ENCODE measurements around the gene UBFD1.
"Not testable (repeated sequence)": the region's sequence is repeated elsewhere in the genome, so short reads cannot be mapped to it uniquely, and the experiment has no call there.

Gene UBFD1

GRCh38 chr16:23527961-23528643 is 29.4 kb upstream of the UBFD1 start:
- no peak for DNase-seq (ENCODE audit: low spot score)

GRCh38 chr16:23528644-23529310 is 28.8 kb upstream of the UBFD1 start:
- DNase-seq (ENCODE audit: low spot score): no peak

GRCh38 chr16:23530062-23530461 is 27.5 kb upstream of the UBFD1 start:
- no peak for DNase-seq (ENCODE audit: low spot score)

GRCh38 chr16:23532448-23532847 is 25.1 kb upstream of the UBFD1 start:
- no peak for DNase-seq (ENCODE audit: low spot score)

GRCh38 chr16:23534868-23535860 is 22.4 kb upstream of the UBFD1 start:
- DNase-seq (ENCODE audit: low spot score): no peak

GRCh38 chr16:23535901-23536300 is 21.6 kb upstream of the UBFD1 start:
- no peak for DNase-seq (ENCODE audit: low spot score)

- DNase-seq (ENCODE audit: low spot score): no peak
Measured at GRCh38 chr16:23537390-23537789, 20.1 kb upstream of the UBFD1 start.

- DNase-seq (ENCODE audit: low spot score): no peak
Measured at GRCh38 chr16:23538919-23539278, 18.6 kb upstream of the UBFD1 start.

- DNase-seq (ENCODE audit: low spot score): peak; percentile 22
Measured at GRCh38 chr16:23539984-23540816, 17.3 kb upstream of the UBFD1 start.

GRCh38 chr16:23540817-23541178 is 16.7 kb upstream of the UBFD1 start:
- not testable (repeated sequence) for DNase-seq (ENCODE audit: low spot score)

- DNase-seq (ENCODE audit: low spot score): no peak
Measured at GRCh38 chr16:23544436-23544835, 13.1 kb upstream of the UBFD1 start.

GRCh38 chr16:23549938-23550337 is 7.6 kb upstream of the UBFD1 start:
- no peak for DNase-seq (ENCODE audit: low spot score)

- no peak for DNase-seq (ENCODE audit: low spot score)
Measured at GRCh38 chr16:23552161-23552560, 5.4 kb upstream of the UBFD1 start.

- no peak for DNase-seq (ENCODE audit: low spot score)
Measured at GRCh38 chr16:23554536-23554935, 3.0 kb upstream of the UBFD1 start.

- DNase-seq (ENCODE audit: low spot score): no peak
Measured at GRCh38 chr16:23557779-23558702, 514 bp downstream of the UBFD1 start.

- DNase-seq (ENCODE audit: low spot score): no peak
Measured at GRCh38 chr16:23561586-23561985, 4.1 kb downstream of the UBFD1 start.

GRCh38 chr16:23562505-23562904 is 5.0 kb downstream of the UBFD1 start:
- no peak for DNase-seq (ENCODE audit: low spot score)

GRCh38 chr16:23563186-23563585 is 5.7 kb downstream of the UBFD1 start:
- no peak for DNase-seq (ENCODE audit: low spot score)

- DNase-seq (ENCODE audit: low spot score): no peak
Measured at GRCh38 chr16:23564575-23565363, 7.2 kb downstream of the UBFD1 start.

- DNase-seq (ENCODE audit: low spot score): no peak
Measured at GRCh38 chr16:23566724-23567123, 9.2 kb downstream of the UBFD1 start.

Data from HuH-7 (cell line).